GM12872 (cell line): Measurements from ENCODE around the gene TMUB1.

Experiments used
- CTCF ChIP-seq: IDR thresholded peaks from 3 replicates; pipeline ENCODE4 v1.5.1; 2011; ENCODE audit warnings: low read depth, mild to moderate bottlenecking, low read length, moderate library complexity; ENCODE audit not compliant: insufficient read depth

Gene TMUB1

GRCh38 chr7:151066273-151066974 lies 16.9 kb downstream of the TMUB1 start:
- no peak for TF ChIP-seq CTCF

GRCh38 chr7:151065516-151065915 lies 17.8 kb downstream of the TMUB1 start:
- no peak for TF ChIP-seq CTCF

GRCh38 chr7:151064993-151065392 lies 18.3 kb downstream of the TMUB1 start:
- no peak for TF ChIP-seq CTCF

- no peak for TF ChIP-seq CTCF
Observed at GRCh38 chr7:151064454-151064853, 18.8 kb downstream of the TMUB1 start.

- no peak for TF ChIP-seq CTCF
Observed at GRCh38 chr7:151063212-151063561, 20.1 kb downstream of the TMUB1 start.

GRCh38 chr7:151062399-151063211 lies 20.7 kb downstream of the TMUB1 start:
- TF ChIP-seq CTCF = no peak

GRCh38 chr7:151062111-151062398 lies 21.2 kb downstream of the TMUB1 start:
- TF ChIP-seq CTCF = no peak
